Fibroblast of lung (primary cell): Measurements from ENCODE around the gene C1orf116.

Experiments
- EZH2 ChIP-seq: IDR thresholded peaks from 2 replicates; pipeline ENCODE4 v1.5.1; 2012; ENCODE audit warnings: low read length, control low read depth, mild to moderate bottlenecking; ENCODE audit errors: missing control alignments
- TF ChIP-seq, protein P1 (sequence below), 2 donors: IDR thresholded peaks in 1 of 2; conservative IDR thresholded peaks in 1 of 2; 1 replicate in 1 of 2; 2 replicates in 1 of 2; pipeline ENCODE4 v1.5.1; 2011 to 2012; ENCODE audit warnings: low read length in 2 of 2, control low read depth in 1 of 2, inconsistent platforms in 1 of 2, low read depth in 1 of 2, mild to moderate bottlenecking in 1 of 2

DNA sequence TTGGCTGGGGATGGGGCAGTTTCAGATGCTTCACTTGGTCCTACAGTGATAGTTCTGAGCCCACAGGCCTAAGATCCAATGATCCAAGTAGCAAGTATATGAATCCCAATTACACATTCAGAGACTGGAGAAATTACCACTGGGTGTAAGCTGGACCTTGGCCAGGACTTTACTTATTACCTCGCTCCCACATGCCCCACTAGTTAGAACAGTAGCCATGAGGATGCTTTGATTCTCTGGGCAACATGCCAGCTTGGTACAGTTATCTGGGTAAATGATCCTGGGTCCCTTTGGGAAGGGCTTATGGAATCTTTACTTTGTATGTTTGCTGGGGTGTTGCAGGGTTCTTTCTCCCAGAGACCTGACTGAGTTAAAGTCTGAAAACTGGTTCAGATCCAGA, 57.2 kb downstream of the C1orf116 start:
- TF ChIP-seq, protein P1, sequence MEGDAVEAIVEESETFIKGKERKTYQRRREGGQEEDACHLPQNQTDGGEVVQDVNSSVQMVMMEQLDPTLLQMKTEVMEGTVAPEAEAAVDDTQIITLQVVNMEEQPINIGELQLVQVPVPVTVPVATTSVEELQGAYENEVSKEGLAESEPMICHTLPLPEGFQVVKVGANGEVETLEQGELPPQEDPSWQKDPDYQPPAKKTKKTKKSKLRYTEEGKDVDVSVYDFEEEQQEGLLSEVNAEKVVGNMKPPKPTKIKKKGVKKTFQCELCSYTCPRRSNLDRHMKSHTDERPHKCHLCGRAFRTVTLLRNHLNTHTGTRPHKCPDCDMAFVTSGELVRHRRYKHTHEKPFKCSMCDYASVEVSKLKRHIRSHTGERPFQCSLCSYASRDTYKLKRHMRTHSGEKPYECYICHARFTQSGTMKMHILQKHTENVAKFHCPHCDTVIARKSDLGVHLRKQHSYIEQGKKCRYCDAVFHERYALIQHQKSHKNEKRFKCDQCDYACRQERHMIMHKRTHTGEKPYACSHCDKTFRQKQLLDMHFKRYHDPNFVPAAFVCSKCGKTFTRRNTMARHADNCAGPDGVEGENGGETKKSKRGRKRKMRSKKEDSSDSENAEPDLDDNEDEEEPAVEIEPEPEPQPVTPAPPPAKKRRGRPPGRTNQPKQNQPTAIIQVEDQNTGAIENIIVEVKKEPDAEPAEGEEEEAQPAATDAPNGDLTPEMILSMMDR (conservative IDR thresholded peaks at IDR 0.05 in 1 of 2, IDR thresholded peaks at IDR 0.05 in 1 of 2; ENCODE audit: low read depth in 1 of 2, low read length in 2 of 2) = no peak
- no peak for TF ChIP-seq EZH2
